CD4-positive, alpha-beta T cell treated with Interleukin-10 for 1 hour (primary cell): ENCODE data around the gene RAB15.

ENCODE experiments used
- DNase-seq: peaks from one replicate; pipeline ENCODE4 v3.0.0-alpha.2; 2020

Gene RAB15

GRCh38 chr14:64899958-64900357 lies 72.2 kb downstream of the RAB15 start:
- DNase-seq, result no peak
